Measurements from ENCODE around the gene RBM42.
"Not testable (repeated sequence)": the region's sequence is repeated elsewhere in the genome, so short reads cannot be mapped to it uniquely, and the experiment has no call there.

Gene RBM42

GRCh38 chr19:35650581-35650980 is 21.7 kb downstream of the RBM42 start:
- DNase-seq (ENCODE audit: low read depth in 3 of 3): no peak

GRCh38 chr19:35654828-35655227 is 26.0 kb downstream of the RBM42 start:
- not testable (repeated sequence) for DNase-seq (ENCODE audit: low read depth in 3 of 3)

GRCh38 chr19:35655600-35655999 is 26.8 kb downstream of the RBM42 start:
- DNase-seq (ENCODE audit: low read depth in 3 of 3): no peak

GRCh38 chr19:35656700-35657099 is 27.9 kb downstream of the RBM42 start:
- DNase-seq (ENCODE audit: low read depth in 3 of 3): no peak

GRCh38 chr19:35657904-35658700 is 29.3 kb downstream of the RBM42 start:
- DNase-seq (ENCODE audit: low read depth in 3 of 3): no peak

GRCh38 chr19:35661995-35662340 is 33.1 kb downstream of the RBM42 start:
- no peak for DNase-seq (ENCODE audit: low read depth in 3 of 3)

DNA sequence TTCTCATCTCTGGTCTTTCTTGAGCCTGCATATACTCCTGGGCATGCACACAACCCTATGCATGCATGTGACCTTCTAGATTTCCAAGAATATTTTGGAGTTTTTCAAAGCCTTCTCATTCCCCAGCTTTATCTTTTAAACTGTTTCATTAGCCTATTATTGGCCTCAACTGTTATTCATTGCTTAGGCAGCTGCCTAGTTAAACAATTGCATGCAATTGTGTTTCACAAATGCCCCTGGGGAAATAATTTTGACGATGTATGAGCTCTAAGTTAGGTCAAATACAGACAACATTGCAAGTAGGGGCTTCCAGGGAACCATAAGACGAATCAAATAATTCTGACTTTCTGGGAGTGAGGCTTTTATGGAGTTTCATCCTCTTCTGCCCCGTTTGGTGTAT is 35.1 kb downstream of the RBM42 start:
- DNase-seq (ENCODE audit: low read depth in 3 of 3): no peak

DNA sequence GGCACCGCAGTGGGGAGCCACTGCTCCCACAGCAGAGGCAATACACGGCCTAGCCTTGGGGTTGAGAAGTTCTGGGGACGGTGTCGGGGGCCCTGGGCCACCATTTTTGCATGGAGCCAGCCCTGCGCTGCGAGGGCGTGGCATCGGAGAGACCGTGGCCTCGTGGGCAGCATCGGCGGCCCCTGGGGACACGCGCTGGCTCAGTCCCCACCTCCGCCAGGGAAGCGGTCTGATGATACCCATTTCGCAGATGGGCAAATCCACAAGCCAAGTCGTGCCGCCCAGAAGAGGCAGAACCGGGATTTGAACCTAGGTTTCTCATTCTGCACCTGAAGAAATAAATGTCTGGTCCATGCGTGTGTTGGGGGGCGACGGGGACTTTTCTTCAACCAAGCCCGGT is 36.3 kb downstream of the RBM42 start:
- DNase-seq (ENCODE audit: low read depth in 3 of 3): no peak

DNA sequence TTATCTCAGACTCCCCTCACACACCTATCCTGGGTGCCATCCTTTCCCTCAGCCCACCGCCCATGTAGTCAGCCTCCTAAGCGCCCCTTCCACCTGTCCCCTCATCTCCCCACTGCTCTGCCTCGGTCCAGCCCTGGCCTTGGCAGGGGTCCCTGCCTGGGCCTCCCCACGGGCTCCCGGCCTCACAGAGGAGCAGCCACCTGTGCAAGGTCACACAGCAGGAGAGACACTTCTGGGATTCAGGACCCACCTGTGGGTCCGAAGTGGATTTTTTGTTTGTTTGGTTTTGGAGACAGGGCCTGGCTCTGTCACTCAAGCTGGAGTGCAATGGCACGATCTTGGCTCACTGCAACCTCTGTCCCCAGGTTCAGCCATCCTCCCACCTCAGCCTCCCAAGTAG is 36.8 kb downstream of the RBM42 start:
- no peak for DNase-seq (ENCODE audit: low read depth in 3 of 3)

DNA sequence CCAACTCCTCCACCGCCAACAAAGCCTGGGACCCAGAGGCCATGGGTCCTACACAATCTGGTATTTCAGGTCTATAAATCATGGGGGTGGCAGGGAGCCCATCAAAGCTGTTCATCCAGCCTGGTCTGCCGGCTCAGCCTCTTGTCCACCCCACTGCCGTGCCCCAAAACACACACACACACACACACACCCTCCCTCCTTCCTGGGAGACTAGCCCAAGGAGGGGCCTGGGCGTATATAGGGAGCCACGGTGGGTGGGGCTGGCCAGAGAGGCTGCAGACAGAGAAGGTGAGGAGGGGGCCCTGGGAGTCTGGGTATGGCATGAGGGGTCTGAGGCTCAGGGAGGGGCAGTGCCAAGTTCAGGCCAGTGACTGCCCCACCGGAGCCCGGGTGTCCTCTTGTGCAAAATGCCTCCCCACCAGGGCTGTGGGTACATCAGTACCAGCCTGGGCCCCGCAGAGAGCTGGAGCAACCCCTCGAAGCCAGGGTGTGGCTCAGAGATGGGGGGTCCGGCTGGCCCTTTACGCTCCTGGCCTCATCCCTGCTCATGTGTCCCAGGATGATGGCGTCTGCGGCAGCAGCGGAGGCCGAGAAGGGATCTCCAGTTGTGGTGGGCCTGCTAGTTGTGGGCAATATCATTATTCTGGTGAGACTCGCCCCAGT is 37.5 kb downstream of the RBM42 start, which contains the start of gene UPK1A:
TSS of gene UPK1A (plus strand) at position 267 of the 663 bp plus-strand sequence. CDS start at position 563, 296 bp downstream.
- no peak for DNase-seq (ENCODE audit: low read depth in 3 of 3)

GRCh38 chr19:35669566-35669965 is 40.7 kb downstream of the RBM42 start:
- DNase-seq (ENCODE audit: low read depth in 3 of 3): no peak

DNA sequence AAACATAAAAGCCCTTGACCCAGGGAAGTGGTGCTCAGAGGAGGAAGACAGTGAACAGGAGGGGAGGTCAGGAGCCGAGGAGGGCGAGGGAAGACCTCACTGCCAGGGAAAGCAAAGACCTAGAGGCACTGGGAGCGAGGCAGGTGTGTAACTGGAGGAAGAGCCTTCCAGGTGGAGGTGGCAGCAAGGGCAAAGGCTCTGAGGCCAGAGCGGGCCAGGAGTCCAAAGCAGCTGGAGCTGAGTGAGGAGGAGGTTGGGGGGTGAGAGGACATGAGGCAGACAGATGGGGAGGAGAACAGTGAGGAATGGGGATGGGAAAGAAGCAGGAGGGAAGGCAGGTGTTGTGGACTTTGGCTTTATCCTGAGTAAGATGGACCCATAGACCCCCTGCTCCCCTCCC is 41.1 kb downstream of the RBM42 start:
- no peak for DNase-seq (ENCODE audit: low read depth in 3 of 3)

- DNase-seq (ENCODE audit: low read depth in 3 of 3): no peak
Observed at GRCh38 chr19:35670686-35671085, 41.9 kb downstream of the RBM42 start.

GRCh38 chr19:35671818-35672217 is 43.0 kb downstream of the RBM42 start:
- no peak for DNase-seq (ENCODE audit: low read depth in 3 of 3)

- DNase-seq (ENCODE audit: low read depth in 3 of 3): peak in 1 of 3 experiments; percentile 4
Observed at GRCh38 chr19:35673121-35673804, 44.4 kb downstream of the RBM42 start.

GRCh38 chr19:35675589-35676140 is 46.8 kb downstream of the RBM42 start:
- DNase-seq (ENCODE audit: low read depth in 3 of 3): no peak

Measured in stimulated activated CD4-positive, alpha-beta T cell treated with anti-CD3 and anti-CD28 coated beads, TNF-alpha, amount 100 ng/mL, for 4 hours (primary cell).